ENCODE measurements around the gene ZNF85. TPM values are rescaled to one million over a fixed set of nuclear protein-coding genes. Genes with fewer than 3 reads are reported as not detected.

ZNF85 gene
- total and polyA plus RNA-seq, 2 donors (not counting 1 experiment from before 2014, with no cell fraction given) = 3.7 to 17.1 TPM

DNA sequence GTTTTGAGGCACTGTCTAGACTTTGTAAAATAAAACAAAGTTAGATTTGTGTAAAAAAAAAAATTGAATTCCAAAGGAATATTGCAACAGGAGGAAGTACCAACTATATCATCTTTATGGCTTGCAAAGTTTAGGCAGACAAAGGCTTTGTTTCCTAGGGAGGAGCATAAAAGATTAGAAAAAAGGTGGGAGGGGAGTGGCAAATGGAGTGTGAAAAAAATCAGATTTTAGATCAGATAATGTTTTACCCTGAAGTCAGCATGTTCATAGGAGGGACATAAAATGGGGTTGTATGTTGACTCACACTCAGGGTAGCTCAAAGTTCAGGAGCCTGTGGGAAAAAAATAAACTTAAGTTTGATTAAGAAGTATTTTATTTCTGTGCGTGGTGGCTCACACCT, 3.7 kb downstream of the ZNF85 start:
- Mint-ChIP-seq H3K4me1 (peaks cover 22% of the 10 kb centered on the region), H3K4me3 (no peak overlapping the region), H3K9me3 (ENCODE audit: insufficient read depth) (no peaks in the 10 kb centered on the region), H3K27me3 (no peaks in the 10 kb centered on the region), H3K27ac (no peak overlapping the region)
- ATAC-seq (ENCODE audit: low read depth) (no peak), DNase-seq (no peak)
- no peak overlapping the region for H3K9ac ChIP-seq (ENCODE audit: low read length)
- no peak overlapping the region for H3K4me2 ChIP-seq (replicated peaks; ENCODE audit: low read depth, low read length, poor library complexity, severe bottlenecking)
- H3K36me3 ChIP-seq (replicated peaks in 1 of 2; ENCODE audit: control extremely low read depth in 1 of 2, control insufficient read depth in 1 of 2, extremely low read depth in 1 of 2, insufficient read depth in 2 of 2, low read length in 1 of 2) = peaks cover 0 to 5% of the 10 kb centered on the region in 2 experiments
- WGBS (ENCODE audit: insufficient coverage) = no CpG with 5 or more reads among the region's 1 CpG
- H3K9me3 ChIP-seq (ENCODE audit: control extremely low read depth in 1 of 3, control insufficient read depth in 2 of 3, insufficient read depth in 1 of 3, low read length in 2 of 3) = peaks cover 0 to 4% (median 3%) of the 10 kb centered on the region in 3 donors
- no peak overlapping the region for H3K27ac ChIP-seq (ENCODE audit: low read length in 2 of 2)
- H2AFZ ChIP-seq (ENCODE audit: insufficient read depth, low read depth, low read length, poor library complexity, severe bottlenecking) = no peak overlapping the region
- CTCF ChIA-PET = interaction anchor here (0.7 kb wide), 1 partner anchor 14 kb away, joined by 3 read pairs; no protein-coding TSS in a partner anchor
- peaks cover 56% of the 10 kb centered on the region for H3K79me2 ChIP-seq (ENCODE audit: control insufficient read depth, insufficient read depth, low read length)
- peaks cover 4 to 9% of the 10 kb centered on the region in 2 donors for H3K4me1 ChIP-seq (ENCODE audit: control insufficient read depth in 2 of 2, insufficient read depth in 2 of 2, low read length in 2 of 2)
- no peaks in the 10 kb centered on the region for H4K20me1 ChIP-seq (ENCODE audit: control insufficient read depth, insufficient read depth, low read length, poor library complexity, severe bottlenecking)
- POLR2A ChIA-PET = interaction anchor here (0.6 kb wide), 1 partner anchor 267 kb away, joined by 4 read pairs; no protein-coding TSS in a partner anchor
- intact Hi-C loops (cut with micrococcal nuclease) = no loop called here
- H3K4me3 ChIP-seq (ENCODE audit: control extremely low read depth in 1 of 5, extremely low read depth in 1 of 5, insufficient read depth in 1 of 5, low read depth in 2 of 5, low read length in 4 of 5) = no peak overlapping the region
- no peak for TF ChIP-seq CTCF (IDR thresholded peaks at IDR 0.05)
- TF ChIP-seq EZH2 (IDR thresholded peaks at IDR 0.05; ENCODE audit: borderline replicate concordance, insufficient read depth, low read depth, low read length, poor library complexity, severe bottlenecking) = no peak
- no peaks in the 10 kb centered on the region for H3K27me3 ChIP-seq (replicated peaks in 1 of 4; ENCODE audit: control extremely low read depth in 1 of 4, control insufficient read depth in 3 of 4, insufficient read depth in 4 of 4, low read length in 3 of 4)

DNA sequence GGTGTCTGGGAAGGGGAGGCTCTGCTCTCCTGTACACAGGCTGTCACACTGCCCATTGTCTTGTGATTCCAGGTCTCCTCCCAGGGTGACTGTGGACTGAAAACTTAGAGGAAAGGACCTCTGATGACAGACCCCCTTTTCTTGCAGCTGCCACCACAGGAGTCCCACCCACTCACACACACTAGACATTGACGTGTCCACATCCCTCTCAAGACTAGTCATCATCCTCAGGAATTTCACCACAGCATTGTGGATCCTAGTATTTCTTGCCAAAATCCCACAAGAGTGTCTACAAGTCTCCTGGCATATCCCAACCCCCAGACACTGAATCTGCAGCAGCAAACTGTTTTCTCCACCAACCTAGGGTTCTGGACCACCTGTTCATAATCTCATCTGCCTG, 5.3 kb downstream of the ZNF85 start:
- H3K36me3 ChIP-seq (replicated peaks in 1 of 2; ENCODE audit: control extremely low read depth in 1 of 2, control insufficient read depth in 1 of 2, extremely low read depth in 1 of 2, insufficient read depth in 2 of 2, low read length in 1 of 2) = peaks cover 0 to 5% of the 10 kb centered on the region in 2 experiments

More for the DNA sequence above, 5.3 kb downstream of the ZNF85 start:
- H3K27ac Mint-ChIP-seq = peak overlapping the region; percentile 20
- peaks cover 0 to 8% (median 6%) of the 10 kb centered on the region in 3 donors for H3K9me3 ChIP-seq (ENCODE audit: control extremely low read depth in 1 of 3, control insufficient read depth in 2 of 3, insufficient read depth in 1 of 3, low read length in 2 of 3)
- H3K4me3 ChIP-seq (ENCODE audit: control extremely low read depth in 1 of 5, extremely low read depth in 1 of 5, insufficient read depth in 1 of 5, low read depth in 2 of 5, low read length in 4 of 5) = no peak overlapping the region
- H2AFZ ChIP-seq (ENCODE audit: insufficient read depth, low read depth, low read length, poor library complexity, severe bottlenecking) = no peak overlapping the region
- no peaks in the 10 kb centered on the region for H4K20me1 ChIP-seq (ENCODE audit: control insufficient read depth, insufficient read depth, low read length, poor library complexity, severe bottlenecking)
- WGBS (ENCODE audit: insufficient coverage) = 100% methylated on average over 1 of the region's 1 CpG
- ChIA-PET POLR2A (interaction anchor here (0.6 kb wide), 1 partner anchor 84 kb away, joined by 4 read pairs; no protein-coding TSS in a partner anchor), CTCF (no interaction called here)
- peaks cover 4 to 5% of the 10 kb centered on the region in 2 donors for H3K4me1 ChIP-seq (ENCODE audit: control insufficient read depth in 2 of 2, insufficient read depth in 2 of 2, low read length in 2 of 2)
- H3K27me3 ChIP-seq (replicated peaks in 1 of 4; ENCODE audit: control extremely low read depth in 1 of 4, control insufficient read depth in 3 of 4, insufficient read depth in 4 of 4, low read length in 3 of 4) = no peaks in the 10 kb centered on the region
- no peaks in the 10 kb centered on the region for H3K9me3 Mint-ChIP-seq (ENCODE audit: insufficient read depth)
- no peak overlapping the region for H3K4me3 Mint-ChIP-seq
- peaks cover 16% of the 10 kb centered on the region for H3K4me1 Mint-ChIP-seq
- no peak overlapping the region for H3K27ac ChIP-seq (ENCODE audit: low read length in 2 of 2)
- TF ChIP-seq CTCF (IDR thresholded peaks at IDR 0.05) = no peak
- no peak for TF ChIP-seq EZH2 (IDR thresholded peaks at IDR 0.05; ENCODE audit: borderline replicate concordance, insufficient read depth, low read depth, low read length, poor library complexity, severe bottlenecking)
- intact Hi-C loops (cut with micrococcal nuclease) = no loop called here
- H3K27me3 Mint-ChIP-seq = no peaks in the 10 kb centered on the region
- no peak overlapping the region for H3K9ac ChIP-seq (ENCODE audit: low read length)
- H3K79me2 ChIP-seq (ENCODE audit: control insufficient read depth, insufficient read depth, low read length) = peaks cover 65% of the 10 kb centered on the region
- DNase-seq (no peak), ATAC-seq (ENCODE audit: low read depth) (no peak)
- H3K4me2 ChIP-seq (replicated peaks; ENCODE audit: low read depth, low read length, poor library complexity, severe bottlenecking) = no peak overlapping the region
